Hematopoietic multipotent progenitor cell treated with erythropoietin and hydrocortisone succinate and interleukin-3 and kit ligand, for 17 days (in vitro differentiated cells): Measurements from ENCODE around the gene EPHB1.

ENCODE experiments used
- DNase-seq: peaks from one replicate; pipeline ENCODE4 v3.0.0-alpha.2; 2015; ENCODE audit warnings: low spot score

The EPHB1 gene

GRCh38 chr3:135161425-135161824 is 366.4 kb downstream of the EPHB1 start:
- no peak for DNase-seq

DNA sequence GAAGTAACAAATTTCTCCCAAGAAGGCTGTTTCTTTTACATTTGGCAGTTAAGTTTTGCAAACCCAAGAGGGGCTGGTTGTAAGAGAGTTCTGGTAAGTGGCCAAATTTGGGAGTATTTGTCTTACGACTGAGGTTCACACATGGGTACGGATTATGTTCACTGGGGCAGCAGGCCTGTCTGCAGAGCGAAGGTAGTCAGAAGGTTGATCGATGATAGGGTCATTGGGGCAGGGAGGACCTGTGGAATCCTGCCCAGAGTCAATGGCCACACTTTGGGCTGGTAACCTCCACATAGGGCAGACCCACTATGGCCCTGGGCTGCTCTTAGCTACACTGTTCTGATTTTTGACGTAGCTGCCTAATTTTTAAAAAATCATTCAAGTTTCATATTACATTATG is 368.6 kb downstream of the EPHB1 start:
- DNase-seq, result no peak

DNA sequence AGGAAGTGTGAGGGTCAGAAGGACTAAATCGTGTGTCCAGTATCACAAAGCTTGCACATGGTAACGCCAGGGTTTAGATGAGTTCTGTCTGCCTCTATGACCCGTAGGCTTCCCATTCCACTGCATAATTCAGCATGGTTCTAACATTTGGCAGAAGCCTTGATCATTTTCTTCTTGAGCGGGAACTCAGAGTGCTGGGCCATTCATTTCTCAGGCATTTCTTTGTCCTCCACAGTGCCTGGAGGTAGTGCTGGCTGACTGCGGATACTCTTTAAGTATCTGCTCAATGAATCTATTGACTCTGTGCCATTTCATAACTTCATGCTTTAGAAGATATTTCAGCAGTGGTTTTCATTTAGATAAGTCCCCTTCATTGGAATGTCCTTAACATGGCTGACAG is 370.2 kb downstream of the EPHB1 start:
- DNase-seq, result no peak

- no peak for DNase-seq
These were observed 371.3 kb downstream of the EPHB1 start for GRCh38 chr3:135166266-135166825.

DNA sequence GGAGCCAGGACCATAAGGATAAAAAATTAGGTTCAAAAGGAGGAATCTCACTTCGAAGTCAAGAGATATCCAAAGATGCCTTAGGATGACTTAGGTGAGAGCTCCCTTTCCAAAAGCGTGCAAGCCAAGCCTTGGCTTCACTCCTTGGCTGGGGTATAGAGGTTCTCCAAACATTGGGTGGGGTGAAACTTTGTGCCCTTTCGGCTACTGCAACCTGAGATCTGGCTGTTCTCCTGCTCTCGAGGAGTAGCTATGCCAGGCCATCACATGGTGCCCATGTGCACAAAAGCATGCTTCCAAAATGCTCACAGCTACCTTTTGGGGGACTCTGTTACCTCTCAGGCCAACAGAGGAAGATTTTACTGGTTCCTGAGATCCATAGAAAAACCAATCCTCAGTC is 373.8 kb downstream of the EPHB1 start:
- no peak for DNase-seq

- DNase-seq, result no peak
These were observed 374.6 kb downstream of the EPHB1 start for GRCh38 chr3:135169651-135170050.

DNA sequence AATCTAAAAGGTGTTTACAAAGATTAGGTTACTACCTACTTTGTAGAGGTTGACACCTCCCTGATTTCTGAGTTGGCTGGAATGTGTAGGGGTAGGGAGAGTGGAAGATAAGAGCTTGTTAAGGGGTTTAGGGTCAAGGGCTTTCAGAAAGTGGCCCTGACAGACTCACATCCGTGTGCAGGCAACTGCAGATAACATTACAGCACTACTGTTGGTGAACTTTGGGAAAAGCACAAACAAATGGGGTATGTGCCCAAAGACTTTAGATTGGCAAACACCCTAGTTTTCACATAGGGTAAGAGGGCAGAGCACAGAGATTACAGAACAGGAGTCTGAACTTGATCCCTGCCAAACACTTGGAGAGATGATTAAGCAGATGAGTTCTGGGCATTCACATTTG is 375.7 kb downstream of the EPHB1 start:
- DNase-seq, result no peak

DNA sequence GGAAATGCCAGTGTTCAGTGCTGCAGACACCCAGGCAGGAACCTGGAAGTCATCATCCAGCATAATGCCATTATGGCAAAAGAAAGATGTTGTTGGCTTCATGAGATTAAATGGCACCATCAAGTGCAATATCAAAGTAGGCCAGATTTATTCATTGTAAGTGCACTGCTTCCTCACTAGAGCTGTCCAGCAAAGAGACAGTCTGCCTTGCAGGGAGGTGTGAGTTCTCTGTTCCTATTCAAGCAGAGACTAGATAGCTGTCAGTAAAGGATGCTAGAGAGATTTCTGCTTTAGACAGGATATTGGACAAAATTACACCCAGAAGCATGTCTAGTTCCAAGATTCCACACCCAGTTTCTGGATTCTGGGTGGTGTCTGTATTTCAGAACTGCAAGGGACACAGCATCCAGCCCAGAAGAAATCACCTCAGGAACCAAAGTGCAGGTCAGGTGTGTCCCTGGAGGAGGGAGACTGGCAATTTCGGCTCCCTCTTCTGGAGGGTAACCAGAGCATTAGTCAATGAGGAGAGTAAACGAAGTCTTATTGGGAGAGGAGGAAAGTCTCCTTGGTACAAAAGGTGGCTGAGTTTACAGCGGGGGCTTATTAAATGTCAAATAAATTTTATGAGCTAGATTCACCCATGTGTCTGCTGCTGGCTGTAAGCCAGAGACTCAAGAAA is 377.3 kb downstream of the EPHB1 start:
- no peak for DNase-seq

DNA sequence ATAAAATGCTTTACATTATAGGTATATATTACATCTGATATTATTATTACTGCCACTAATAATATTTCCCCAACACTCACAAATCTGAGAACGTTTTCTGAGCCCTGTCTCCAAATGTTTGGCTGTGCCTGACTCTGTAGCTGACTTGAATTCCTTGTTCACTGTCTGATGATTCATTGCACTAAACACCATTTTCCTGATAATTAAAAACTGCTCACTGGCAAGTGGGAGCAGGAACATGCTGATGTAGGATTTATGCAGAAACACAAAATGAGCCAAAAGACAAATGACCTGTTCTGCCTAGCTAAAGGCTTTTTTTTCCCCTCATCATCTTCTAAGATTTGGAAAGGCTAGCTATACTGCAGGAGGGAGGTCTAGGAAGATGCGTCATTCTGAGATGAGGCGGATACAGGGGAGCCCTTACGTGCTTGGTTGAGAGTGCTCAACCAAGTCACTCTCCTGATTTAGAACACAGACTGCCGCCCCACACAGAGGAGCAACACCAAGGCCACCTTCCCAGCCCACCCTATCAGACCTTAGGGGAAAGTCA is 380.7 kb downstream of the EPHB1 start:
- no peak for DNase-seq

DNA sequence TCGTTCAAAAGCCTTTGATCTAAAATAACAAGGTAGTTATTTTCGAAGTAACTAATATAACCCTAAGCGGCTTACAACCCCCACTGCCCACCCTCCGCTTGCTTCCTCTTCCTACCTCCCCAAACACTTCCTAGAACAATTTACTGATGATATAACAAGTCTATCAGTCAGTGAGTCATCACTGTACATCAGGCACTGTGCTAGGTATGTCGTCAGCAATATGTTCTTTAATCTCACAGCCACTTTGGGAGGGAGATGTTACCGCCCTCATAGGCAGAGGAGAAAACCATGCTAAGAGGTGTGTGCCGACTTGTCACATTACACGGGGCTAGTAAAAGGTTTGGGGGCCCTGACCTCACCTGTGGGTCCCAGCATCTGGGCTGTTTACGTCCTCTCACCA is 381.8 kb downstream of the EPHB1 start:
- no peak for DNase-seq

DNA sequence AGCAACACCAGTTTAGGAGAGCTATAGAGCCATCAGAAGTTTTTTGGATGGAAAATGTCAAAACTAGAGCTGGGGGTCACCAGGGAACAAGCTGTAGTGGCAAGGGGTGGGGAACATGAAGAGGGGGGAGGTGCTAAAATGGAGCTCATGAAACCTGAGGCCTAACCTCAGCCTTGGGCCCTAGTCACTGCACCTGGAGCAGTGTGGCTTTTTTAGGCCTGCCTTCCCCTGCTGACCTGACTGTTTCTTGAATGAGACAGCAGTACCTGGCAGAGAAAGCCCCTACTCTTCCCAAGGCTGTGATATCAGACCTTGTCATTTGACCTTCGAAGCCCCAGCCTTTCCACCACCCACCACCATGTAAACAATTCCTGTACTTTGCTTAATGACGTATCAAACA is 383.5 kb downstream of the EPHB1 start:
- DNase-seq, result no peak

GRCh38 chr3:135181408-135181807 is 386.3 kb downstream of the EPHB1 start:
- DNase-seq, result no peak

GRCh38 chr3:135182364-135182998 is 387.4 kb downstream of the EPHB1 start:
- no peak for DNase-seq

- no peak for DNase-seq
These were observed 395.6 kb downstream of the EPHB1 start for GRCh38 chr3:135190658-135191057.

GRCh38 chr3:135191708-135192107 is 396.6 kb downstream of the EPHB1 start:
- DNase-seq, result no peak

DNA sequence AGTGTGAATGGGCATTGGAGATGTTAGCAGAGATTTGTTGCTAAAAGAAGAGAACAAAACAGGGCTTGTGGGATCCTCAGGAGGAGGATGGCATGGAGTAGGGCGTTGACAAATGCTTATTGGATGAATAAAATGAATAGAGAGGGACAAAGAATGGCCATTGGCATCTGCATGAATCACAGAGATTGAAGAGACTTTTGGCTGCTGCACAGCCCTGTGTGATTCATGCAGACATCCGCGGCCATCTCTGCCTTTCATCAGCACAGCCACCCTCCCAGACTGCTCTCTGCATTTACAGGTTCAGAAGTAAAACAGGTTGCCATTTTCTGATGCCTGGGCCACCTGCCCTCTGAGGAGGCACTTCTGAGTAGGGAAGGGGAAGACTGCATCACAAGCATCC is 397.9 kb downstream of the EPHB1 start:
- DNase-seq, result no peak

DNA sequence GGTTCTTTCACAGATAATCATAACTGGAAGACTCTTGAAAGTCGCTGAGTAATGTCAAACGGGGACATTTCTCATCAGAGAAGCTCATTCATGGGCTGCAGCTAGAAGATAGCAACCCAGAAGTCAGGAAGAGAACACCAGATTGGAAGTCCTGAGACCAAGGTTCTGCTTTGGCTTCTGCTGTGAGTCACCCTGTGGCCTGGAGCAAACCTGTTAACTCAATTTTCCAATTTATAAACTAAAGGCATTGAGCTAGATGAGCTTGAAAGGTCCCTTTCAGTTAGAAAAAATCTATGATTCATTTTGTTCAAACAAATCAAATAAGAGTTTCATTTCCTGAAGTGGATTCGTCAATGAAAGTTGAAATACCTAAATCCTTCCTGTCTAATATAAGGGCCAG is 402.2 kb downstream of the EPHB1 start:
- no peak for DNase-seq

- no peak for DNase-seq
These were observed 402.8 kb downstream of the EPHB1 start for GRCh38 chr3:135197856-135198255.

DNA sequence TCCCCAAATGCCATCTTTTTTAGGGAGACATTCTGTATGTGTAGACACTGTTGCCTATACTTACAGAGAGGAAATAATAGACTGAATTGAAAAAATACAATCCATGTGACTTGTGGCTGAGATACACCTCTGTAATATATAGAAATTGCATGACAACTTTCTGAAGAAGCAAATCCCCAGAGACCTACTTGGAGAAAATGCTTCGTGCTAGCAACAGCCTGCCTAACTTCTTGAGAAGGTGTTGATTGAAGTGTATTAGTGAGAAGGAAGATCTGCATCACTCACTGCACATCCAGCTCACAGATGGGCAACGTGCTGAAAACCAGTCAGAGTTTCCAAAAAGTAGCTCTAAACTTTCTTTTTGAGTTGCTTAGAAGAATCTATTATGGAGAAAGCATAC is 404.1 kb downstream of the EPHB1 start:
- DNase-seq, result no peak

GRCh38 chr3:135203026-135203425 is 408.0 kb downstream of the EPHB1 start:
- DNase-seq, result no peak

DNA sequence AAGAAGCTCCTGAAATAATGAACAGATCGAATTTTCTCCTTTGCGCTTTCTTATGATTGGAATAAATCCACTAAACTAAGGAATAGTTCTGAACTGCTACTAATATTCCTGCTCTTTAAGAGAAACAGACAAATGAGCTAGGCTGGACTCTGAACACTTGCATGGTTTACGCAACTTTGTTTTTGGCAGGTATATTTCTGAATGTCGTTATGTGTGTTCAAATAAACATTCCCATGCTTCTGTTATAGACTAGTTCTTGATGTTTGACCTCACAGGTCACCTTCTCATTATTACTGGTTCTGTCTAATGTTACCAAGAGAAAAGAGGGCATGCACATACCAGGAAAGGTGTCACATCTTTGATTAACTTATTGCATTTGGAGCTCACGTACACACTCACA is 418.2 kb downstream of the EPHB1 start:
- DNase-seq, result no peak

GRCh38 chr3:135213822-135214221 is 418.8 kb downstream of the EPHB1 start:
- DNase-seq, result no peak

DNA sequence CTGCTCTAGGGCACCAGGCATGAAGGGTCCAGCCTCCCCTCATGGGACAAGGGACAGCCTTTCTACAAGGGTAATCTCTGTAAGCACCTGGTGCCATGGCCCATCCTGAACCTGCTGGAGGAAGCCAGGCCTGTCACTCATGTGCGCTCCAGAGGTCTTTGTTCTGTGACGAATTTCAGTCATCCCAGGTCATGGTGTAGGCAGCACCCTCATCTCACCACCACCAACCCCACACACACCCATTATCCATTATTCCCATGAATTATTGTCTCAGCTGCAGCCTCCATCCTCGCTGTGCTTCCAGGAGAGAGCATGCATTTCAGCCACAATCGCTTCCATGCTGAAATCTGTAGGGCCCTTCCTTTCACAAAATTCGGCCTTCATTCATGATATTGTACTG is 419.3 kb downstream of the EPHB1 start:
- no peak for DNase-seq

DNA sequence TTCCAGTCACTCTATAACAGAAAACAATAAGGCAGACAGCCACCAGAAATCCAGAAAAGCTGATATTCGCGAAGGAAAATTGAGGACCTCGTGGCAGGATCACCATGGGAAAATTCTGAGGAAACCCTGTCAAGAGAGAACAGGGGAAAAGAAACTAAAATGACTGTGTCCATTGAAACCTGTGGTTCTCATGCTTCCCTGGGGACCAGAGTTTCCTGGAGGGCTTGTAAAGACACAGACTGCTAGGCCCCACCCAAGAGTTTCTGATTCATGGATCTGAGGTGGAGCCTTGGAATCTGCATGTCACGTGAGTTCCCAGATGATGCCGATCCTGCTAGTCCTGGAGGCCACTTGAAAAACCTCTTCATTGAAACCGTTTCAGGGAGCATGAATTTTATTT is 420.5 kb downstream of the EPHB1 start:
- no peak for DNase-seq
